Retina (tissue), 1 donor: ENCODE measurements around the gene ATP9B.
"Not testable (repeated sequence)": the region's sequence is repeated elsewhere in the genome, so short reads cannot be mapped to it uniquely, and the experiment has no call there.

Experiments
- DNase-seq: peaks from one replicate; pipeline ENCODE4 v3.0.0-alpha.2; 2016

ATP9B gene

DNA sequence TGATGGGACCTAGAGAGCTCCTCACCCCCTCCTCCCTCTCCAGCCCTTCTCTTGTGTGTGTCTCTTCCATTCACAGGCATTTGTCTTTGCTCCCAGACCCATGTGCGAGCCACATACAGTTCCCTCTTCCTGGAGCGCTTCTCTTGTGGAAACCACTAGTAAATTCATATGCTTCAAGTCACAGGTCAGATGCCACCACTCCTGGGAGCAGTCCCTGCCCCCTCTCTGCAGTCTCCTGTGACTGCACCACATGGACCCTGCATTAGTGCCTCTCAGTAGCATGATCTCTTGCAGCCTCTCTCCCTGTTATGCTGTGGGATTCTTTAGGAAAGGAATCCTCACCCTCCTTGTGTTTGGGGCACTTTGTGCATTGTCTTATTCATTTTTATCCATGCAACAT, 230.1 kb downstream of the ATP9B start:
- peak; percentile 29 for DNase-seq

DNA sequence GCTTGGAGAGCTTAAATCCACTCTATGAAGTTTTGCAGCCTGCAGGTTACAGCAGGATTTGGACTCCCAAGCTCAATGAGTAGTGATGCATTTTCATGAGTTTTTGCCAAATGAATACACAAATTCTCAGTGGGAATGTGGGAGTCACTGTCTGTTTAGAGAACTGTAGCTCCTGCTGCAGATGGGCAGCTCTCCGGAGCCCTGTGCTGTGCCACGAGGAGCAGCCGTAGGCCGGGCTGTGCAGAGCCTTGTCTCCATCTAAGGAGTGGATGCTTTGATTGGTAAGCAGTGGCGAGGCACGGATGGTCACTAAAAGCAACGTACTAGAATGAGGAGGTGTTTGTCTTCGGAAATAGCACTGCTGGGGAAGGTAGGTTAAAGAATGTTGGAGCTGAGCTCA, 230.5 kb downstream of the ATP9B start:
- DNase-seq = no peak

DNA sequence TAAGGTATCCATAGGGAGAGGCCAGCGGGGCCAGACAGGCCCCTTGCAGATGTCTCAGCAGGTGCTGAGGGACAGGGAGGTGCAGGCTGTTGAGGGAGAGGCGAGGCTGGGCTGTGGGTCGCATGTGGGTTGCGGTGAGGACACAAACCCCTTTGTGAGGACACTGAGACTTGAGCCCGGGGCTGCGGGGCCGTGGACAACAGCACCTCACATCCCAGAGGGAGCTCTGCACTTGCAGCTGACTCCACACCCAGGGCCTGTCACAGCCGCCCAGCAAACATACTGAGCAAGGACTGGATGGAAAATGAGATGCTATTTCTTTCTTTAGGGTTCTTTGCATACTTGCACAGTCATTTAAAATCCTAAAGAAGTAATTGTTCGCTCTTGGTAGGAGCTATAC, 231.2 kb downstream of the ATP9B start:
- no peak for DNase-seq

DNA sequence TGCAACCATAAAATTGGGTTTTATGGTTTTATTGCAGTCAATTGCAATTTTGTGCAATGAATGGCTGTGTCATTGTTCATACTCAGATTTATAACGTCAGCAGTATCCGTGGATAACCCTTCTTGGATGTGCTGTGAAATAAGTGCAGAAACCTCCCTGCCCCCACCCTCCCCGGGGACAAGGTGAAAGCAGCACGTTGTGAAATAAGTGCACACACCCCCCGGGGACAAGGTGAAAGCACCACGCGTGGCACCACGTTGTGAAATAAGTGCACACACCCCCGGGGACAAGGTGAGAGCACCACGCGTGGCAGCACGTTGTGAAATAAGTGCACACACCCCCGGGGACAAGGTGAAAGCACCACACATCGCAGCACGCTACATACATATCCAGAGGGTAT, 232.9 kb downstream of the ATP9B start:
- DNase-seq = no peak

DNA sequence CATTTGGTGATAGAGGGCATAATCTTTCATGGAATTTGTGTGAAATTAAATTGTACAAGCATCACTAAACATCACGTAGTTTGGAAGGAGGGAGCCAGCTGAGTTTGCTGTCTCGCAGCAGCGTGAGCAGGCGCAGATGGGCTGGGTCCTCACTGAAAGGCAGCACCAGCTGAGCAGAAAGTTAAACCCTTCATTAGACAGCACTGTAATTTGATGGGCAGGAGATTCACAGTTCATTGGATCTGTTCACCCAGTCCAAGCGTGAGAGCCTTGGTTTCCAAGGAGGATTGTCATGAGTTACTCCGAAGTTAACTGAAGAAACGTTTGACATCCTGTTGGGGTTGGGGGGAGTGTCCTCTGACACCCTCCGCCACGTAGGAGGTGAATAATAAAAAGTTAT, 236.7 kb downstream of the ATP9B start:
- DNase-seq = peak; percentile 82

DNA sequence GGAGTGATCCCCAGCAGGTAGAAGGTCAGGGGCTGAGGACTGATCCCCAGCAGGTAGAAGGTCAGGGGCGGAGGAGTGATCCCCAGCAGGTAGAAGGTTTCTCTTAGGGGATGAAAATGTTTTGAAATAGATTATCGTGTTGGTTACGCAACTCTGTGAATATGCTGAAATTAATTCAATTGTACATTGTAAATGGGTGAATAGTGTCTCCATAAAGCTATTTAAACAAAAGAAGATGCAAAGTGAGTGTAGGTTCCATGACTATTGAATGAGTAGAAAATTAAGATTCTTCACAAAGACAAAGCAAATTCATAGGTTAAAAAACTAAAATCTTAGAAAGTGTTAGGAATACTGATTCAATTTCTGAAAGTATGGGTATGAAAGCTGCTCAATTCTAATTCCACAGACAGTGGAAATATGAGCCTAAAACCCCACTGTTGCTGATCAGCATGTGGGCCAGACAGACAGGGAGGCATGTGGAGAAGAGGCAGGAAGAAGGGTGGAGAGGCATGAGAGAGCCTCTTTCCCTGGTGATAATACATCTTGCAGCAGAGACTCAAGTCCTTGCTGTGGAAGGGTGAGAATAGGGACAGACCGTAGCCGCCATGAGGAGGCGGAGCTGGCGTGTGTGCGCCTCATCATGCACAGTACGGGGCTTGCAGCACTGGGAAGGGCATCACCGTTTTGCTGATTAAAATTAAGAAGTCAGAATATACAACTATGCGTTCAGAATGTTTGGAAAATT, 240.6 kb downstream of the ATP9B start:
- no peak for DNase-seq

DNA sequence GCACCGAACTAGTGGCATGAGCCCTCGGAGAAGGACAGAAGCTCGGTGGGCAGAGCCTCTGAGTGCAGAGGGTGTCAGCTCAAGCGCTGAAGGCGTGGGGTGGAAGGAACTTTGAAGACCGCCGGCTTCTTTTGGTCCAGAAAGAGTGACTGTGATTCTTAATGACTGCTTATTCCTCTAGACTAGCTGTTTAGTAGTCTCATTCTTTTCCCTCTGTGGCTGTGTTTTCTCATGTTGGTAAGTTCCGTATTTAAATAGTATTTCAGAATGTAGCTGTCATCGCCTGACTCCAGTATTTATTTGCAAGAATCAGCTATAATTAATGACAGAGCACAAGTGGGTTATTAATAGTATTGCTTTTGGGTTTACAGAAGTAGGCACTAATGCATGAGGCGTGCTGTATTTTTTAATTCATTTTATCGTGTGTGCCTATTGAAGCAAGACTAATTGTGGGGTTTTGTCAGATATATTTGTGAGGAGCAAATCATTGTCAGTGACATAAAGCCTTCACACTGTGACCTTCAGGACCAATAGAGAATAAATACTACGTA, 245.7 kb downstream of the ATP9B start:
- no peak for DNase-seq

DNA sequence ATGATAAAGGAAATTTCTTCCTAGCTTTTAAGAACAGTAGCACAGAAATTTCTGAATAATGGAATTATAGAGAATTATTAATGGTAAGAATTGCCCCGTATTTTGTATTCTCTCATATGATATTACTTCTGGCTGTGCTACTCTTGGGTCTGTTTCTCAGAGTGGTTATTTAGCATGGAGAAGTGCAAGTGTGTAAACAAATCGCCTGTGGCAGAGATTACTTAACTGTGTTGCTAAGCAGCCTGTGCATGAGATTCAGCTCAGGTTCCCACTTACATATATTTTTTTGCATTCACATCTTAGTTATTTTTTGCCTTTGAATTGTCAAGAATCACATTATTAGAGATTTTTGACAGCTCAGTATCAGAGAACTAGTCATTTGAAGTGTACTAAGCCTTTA, 246.4 kb downstream of the ATP9B start:
- no peak for DNase-seq

DNA sequence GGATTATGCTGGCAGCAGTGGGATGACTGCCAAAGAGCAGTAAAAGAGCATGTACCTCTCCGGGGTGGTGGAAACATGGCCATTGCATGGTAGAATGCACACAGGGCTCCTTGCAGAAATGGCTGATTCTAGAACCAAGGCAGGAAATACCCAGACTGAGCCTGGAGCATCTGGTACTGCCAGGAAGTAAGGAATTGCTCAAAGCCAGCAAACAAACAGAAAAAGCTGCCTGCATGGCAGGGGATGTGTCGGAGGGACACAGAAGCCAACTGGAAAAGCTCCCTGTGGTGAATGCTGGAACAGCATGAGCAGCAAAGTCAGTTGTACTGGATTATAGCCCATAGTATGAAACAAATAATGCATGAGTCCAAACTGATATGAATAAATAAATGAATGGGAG, 248.5 kb downstream of the ATP9B start:
- no peak for DNase-seq

DNA sequence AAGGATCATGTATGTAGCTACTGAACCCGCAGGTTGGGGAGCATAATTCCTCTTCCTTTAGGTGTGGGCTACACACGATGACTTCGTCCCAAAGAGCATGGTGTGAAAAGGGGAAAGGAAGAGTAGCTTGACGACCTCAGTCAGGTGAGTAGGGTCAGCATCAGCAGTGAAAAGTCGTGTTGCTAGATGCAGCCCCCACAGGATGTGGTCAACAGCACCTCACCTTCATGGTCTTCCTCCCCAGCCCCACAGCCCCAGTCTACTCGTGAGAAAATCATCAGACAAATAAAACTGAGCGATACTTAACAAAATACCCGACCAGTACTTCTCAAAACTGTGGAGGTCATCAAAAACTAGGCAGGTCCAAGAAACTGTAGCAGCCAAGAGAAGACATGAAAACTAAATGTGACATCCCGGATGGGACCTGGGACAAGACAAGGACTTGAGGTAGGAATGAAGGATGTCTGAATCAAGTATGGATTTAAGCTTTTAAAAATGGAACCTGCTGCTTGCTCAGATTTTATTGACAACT, 249.0 kb downstream of the ATP9B start:
- no peak for DNase-seq

DNA sequence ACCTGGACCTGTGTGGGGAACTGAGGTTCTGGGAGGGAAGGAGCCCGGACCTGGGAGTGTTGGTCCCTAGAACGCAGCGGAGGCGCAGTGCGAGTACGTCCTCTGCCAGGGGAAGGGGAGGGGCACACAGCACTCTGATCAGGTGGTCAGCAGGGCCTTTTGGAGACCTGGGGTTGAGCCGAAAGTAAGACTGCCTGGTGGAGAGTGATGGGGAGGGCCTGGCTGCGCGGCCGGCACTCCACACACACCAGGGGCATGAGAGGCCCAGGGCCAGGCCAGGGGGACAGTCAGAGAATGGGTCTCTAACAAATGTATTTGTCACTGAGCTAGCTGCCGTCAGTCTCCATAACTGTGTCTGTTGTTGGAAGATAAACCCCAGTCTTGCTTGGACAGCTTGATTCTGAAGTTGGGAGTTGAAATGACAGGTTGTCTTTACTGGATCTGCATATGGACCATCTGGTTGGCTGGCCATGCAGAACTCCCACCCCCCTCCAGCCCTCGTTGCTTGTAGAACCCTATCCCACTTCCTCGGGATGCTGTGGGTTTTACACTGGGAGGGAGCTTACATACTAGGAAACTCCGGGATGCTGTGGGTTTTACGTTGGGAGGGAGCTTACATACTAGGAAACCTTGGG, 251.1 kb downstream of the ATP9B start:
- DNase-seq = no peak

DNA sequence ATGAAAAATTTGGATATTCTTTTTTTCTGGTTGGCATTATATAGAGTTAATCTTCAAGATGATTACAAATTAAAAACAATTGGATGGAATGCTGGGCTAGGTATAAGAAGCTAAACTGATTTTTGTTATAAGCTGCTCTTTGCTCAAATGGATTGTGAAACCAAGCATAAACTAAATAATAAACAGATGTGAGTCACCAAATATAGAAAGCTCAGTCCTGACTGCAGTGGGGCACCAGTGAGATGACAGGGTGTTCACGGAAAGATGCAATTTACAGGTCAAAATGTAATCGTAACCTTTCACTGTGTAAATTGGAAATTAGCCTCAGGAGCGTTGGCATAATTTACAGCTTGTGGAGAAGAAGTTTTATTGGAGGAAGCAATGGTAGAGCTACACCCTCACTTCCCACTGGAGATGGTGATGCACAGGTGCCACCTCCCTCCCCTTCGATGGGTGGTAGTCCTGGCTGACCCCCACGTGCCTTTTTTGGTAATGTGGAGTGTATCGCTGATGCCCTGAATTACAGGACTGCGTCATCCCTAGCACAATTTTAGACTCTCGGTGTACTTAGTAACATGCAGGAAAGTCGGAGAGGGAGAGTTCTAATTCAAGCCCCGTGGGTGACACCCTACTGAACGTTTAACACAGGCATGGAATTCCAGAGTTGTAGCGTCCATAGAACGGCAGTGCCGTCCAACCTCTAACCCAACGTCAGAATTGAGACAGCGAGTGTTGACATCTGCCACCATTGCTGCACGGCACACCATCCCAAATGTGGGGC, 252.6 kb downstream of the ATP9B start:
- no peak for DNase-seq

DNA sequence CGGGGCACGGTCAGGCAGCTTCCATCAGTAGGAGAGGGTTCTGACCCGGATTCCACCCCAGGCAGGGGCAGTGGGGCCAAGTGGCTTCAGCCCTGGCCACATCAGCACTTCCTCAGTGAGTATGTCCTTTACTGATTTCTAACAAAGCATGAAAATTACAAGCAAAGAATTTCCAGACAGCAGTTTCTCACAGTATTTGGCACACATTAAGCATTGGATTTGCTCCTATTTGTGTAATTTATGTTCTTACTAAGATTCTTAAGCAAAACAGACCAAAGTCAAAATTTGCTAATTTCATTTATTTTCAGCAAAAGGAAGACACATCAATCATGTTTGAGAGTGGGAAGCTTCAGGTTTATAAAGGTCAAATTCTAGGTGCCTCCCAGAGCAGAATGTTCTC, 253.2 kb downstream of the ATP9B start:
- no peak for DNase-seq

DNA sequence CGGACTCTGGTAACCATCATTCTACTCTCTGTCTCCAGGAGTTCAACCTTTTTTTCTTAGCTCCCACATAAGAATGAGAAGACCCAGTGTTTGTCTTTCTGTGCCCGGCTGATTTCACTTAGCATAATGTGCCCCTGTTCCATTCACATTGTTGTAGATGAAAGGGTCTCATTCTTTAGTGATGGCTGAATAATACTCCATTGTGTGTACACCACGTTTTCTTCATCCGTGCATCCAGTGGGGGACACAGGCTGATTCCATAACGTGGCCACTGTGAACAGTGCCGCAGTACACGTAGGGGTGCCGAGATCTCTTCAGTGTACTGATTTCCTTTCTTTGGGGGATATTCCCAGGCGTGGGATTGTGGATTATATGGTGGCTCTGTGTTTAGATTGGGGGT, 254.3 kb downstream of the ATP9B start:
- DNase-seq = no peak

DNA sequence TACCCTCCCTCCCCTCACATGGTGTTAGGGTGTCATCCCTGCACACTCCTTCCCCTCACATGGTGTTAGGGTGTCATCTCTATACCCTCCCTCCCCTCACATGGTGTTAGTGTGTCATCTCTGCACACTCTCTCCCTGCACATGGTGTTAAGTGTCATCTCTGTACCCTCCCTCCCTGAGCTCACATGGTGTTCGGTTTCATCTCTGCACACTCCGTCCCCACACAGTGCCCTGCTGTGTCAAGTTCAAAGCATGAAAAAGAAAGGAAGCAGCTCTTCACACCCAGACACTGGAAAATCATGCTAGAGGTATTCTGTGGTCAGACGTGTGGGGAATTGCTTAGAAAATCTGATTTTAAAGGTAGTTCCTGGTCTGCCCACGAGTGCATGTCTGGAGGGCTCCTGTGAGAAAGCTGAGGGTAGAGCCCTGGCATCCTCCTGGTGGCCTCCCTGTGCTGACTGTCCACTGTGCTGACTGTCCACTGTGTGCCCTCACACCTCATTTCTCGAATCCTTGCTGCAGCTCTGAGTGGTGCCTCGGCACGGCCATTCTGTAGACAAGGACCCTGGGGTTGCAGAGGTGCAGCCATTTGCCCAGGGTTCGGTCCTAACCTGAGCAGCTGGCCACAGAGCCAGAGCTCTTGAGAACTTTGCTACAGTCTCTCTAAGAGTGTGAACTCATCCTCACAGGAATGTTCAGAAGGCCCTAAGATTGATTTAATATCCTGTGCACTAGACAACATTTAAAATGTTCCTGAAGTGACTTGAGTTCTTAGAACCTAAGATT, 257.4 kb downstream of the ATP9B start:
- no peak for DNase-seq

DNA sequence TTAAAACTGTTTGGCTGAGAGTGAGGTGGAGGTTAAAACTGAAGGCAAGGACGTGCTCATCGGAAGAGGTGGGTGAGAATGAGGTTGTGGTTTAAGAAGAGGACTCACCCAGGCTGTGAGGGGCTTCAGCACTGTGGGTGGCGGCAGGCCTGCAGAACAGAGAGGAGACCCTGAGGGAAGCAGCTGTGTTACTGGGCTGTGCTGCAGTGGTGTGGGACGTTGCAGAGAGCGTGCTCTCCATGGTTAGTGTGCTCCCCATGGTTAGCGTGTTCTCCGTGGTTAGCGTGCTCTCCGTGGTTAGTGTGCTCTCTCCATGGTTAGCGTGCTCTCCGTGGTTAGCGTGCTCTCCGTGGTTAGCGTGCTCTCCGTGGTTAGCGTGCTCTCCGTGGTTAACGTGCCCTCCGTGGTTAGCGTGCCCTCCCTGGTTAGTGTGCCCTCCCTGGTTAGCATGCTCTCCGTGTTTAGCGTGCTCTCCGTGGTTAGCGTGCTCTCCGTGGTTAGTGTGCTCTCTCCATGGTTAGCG, 258.1 kb downstream of the ATP9B start:
- DNase-seq = no peak

DNA sequence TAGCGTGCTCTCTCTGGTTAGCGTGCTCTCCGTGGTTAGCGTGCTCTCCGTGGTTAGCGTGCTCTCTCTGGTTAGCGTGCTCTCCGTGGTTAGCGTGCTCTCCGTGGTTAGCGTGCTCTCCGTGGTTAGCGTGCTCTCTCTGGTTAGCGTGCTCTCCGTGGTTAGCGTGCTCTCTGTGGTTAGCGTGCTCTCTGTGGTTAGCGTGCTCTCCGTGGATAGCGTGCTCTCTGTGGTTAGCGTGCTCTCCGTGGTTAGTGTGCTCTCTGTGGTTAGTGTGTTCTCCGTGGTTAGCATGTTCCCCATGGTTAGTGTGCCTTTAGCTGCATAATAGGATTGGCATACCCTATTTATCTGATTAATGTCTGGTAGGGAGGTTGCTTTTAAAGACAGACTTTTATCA, 258.7 kb downstream of the ATP9B start:
- DNase-seq = not testable (repeated sequence)

DNA sequence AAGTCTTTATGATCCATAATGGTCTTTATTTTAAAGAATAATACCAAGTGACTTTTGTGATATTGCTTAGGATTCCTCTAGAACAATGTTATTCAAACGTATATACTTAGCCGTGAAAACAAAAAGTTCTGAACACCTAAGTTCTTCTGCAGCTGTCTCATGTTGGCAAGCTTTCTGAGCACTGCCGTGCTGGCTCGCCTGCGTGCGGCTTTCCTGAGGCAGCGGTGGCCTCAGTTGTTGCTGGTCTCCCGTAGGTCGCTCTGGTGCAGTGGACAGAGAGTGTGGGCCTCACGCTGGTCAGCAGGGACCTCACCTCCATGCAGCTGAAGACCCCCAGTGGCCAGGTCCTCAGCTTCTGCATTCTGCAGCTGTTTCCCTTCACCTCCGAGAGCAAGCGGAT, 259.7 kb downstream of the ATP9B start:
- no peak for DNase-seq

DNA sequence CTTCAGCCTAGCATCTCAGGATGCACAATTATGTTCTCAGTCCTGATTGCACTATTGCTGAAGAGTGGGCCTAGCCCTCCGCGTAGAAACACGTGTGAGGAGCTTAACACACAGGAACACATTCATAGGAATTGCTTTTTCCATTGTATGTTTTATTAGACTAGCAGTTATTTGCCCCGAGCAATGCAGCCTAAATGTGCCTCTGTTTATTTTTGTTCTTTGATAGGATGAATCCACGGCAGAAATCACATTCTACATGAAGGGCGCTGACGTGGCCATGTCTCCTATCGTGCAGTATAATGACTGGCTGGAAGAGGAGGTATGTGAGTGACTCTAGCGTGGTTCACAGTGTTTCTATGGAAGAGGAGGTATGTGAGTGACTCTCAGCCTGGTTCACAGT, 260.6 kb downstream of the ATP9B start:
- DNase-seq = no peak

DNA sequence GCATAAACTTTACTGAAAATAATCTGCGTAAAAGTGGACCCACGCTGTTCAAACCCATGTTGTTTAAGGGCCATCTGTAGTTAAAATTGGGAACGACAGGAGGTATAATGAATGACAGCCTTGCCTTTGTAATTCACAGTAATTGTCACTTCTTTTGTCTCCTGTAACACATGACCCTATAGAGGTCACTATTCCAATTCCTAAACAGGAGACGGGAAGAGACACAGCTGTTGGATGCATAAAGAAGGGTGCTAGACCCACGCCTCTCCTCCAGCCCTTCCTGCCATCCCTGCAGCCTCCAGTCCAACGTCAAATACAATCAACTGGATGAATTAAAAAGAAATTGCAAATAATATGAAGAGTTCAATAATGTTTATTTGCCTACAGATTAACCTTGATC, 263.5 kb downstream of the ATP9B start:
- DNase-seq = peak; percentile 61

DNA sequence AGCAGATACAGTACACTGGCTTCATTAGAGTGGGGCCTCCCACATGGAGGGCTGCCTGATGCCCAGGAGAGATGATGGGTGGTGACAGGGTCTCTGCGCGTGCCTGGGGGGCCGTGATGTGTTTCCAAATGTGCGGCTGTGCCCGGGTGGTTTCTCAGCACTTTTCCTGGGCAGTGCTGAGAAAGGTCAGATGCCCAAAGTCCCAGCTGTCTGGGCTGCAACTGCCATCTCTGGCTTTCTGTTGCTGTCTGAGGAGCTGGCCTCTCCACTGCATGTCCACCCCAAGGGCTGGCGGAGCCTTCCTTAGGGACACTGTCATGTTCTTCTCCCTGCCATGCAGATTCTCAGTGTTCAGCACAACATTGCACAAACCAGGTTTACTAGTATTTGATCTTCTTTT, 263.9 kb downstream of the ATP9B start:
- no peak for DNase-seq

DNA sequence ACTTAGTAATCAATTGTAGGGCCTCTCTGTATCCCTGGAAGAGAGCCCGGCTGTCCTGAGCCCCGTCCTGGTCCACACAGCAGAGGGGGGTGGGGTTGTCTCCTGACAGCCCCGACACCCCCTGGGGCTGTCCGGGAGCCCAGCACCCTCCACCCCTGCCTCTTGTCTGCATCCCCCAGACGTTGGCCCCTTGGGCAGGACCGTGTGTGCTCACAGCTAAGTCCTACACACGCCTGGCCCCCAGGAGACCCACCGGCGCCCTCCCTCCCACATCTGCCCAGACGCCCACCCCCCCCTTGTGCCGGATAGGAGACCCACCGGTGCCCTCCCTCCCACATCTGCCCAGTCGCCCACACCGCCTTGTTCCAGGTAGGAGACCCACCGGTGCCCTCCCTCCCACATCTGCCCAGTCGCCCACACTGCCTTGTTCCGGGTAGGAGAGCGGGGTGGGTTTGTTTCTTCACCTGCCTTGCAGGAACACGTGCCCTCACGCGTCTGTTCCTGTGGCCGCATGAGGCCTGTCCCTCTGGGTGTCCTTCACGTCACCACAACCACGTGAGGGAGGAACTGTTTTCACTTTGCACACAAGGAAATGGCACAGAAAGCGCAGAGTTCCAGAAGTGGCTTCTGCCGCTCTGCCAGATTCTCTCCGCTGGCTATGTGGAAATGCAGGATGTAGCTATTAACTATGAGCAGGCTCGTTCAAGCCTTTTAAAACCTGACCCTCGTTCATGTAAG, 265.5 kb downstream of the ATP9B start:
- no peak for DNase-seq
